Pons (tissue), 1 donor: Measurements from ENCODE around the gene SH3GL3.

ENCODE experiments used
- DNase-seq: peaks from one replicate; pipeline ENCODE4 v3.0.0-alpha.2; 2016; ENCODE audit warnings: low spot score

The SH3GL3 gene

DNA sequence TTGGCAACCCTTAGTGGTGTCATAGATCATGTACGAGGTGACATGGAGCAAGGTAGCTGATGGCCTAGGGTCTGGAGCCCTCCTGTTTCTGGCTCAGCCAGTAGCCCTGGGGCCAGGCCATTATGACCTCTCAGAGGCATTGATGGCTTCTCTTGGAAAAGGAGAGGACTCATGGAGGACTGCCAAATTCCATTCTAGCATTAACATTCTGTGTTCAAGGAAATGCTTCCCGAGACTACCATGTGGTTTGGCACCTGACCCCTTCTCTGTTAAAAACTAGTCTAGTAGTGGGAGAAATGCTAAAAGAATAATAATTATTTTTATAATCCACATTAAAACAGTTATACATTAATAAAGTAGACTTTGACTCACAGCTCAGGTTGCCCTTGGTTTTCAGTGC is 166.6 kb downstream of the SH3GL3 start:
- peak; percentile 11 for DNase-seq

DNA sequence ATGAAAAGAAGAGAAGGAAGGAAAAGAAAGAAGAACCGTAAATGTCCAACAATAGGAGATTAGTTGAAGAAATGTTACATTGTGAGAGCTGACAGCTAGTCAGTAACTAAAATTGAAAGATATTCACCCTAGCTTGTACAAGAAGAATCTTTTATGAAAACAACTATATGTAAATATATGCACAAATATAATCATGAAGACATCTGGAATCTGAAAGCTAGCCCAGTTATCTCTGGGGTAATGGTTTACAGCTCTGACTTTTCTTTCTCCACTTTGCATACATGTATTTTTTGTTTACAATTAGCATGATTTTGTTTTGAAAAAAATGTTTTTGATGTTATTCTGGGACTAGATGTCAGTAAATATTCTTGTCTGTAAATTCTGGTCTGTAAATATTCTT is 169.7 kb downstream of the SH3GL3 start:
- DNase-seq = no peak

DNA sequence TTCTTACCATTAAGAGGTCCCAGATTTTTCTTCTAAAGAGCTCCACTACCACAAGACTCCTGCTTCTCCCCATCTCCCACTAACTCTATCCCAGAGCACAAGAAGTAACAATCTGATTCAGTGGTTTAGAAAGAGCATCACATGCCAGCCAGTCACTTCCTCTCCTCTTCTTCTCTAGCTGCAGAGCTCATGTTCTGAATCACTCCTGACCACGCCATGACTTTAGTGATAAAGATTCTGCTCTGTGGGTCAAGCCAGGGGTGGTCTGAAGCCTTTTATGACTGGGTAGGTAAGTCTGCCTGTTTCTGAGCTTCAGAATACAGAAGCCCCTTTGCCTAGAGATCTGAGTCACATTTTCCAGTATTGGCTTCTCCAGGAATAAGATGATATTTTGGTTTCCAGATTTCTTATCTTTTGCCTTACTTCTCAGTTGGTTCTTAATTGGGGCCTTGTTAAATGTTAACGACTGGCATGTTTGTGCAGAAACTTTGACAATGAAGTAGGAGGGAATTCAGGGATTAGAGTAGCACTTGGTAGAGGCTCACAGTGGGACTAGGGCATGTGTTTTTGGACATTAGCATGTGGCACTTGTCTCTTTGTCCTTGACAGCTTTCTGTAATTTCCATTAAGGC is 179.1 kb downstream of the SH3GL3 start:
- no peak for DNase-seq

DNA sequence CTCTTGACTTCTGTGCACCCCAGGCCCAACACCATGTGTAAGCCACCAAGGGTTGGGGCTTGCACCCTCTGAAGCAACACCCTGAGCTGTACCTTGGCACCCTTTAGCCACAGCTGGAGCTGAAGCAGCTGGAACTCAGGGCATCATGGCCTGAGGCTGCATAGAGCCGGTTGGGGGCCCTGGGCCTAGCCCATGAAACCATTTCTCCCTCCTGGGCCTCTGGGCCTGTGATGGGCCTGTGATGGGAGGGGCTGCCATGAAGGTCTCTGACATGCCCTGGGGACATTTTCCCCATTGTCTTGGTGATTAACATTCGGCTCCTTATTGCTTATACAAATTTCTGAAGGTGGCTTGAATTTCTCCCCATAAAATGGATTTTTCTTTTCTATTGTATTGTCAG is 184.4 kb downstream of the SH3GL3 start:
- DNase-seq = no peak

DNA sequence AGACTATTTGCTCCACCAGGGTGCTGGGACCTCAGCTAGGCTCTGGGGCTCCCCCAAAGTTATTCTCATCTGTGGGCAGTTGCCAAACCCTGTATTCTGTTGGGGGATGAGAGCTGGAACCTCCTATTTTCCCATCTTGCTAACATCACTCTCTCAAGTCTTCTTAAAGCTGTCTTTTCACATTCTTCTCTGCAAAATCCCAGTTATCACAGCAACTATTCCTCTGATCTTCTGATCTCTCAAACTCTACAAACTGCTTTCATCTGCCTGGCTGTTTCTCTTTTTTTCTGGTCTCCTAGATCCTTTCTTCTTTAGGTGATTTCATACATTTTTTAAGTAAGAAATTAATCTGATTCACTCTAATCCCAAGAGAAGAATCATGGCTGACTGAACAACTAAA is 196.1 kb downstream of the SH3GL3 start:
- no peak for DNase-seq

DNA sequence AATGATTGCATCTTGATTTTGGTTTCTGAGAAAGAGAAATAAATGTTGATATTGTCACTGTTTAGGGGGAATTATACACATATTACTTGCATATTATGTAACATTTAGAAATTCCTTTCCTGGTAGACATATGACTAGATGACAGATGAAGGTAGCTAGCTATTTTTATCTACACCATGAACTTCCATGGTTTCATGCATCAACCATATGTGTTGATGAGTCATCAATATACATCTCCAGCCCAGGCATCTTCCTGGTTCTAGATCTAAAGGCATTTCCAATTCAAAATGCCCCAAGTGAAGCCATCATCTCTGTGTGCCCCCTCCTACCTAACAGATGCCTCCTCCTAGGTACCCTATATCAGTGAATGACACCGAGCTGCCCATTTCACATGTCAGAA is 197.3 kb downstream of the SH3GL3 start:
- DNase-seq = no peak

DNA sequence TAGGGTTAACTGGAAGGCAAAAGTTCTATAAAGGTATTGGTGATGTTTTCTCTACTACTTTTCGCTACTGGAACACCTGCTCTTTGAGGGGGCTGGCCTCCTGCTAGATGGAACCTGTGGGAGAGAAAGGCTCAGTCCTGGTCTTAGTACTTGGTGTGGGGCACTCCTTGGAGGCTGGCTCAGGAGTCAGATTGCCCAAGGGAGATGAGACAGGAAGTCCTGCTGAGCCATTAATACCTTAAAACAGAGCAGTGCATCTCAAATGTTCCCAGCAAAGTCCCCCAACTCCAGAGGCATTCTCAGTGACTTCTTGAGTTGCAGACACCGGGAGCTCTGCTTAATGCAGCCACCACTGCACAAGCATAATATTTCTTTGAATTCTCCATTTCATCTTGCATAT is 203.7 kb downstream of the SH3GL3 start:
- DNase-seq = no peak

DNA sequence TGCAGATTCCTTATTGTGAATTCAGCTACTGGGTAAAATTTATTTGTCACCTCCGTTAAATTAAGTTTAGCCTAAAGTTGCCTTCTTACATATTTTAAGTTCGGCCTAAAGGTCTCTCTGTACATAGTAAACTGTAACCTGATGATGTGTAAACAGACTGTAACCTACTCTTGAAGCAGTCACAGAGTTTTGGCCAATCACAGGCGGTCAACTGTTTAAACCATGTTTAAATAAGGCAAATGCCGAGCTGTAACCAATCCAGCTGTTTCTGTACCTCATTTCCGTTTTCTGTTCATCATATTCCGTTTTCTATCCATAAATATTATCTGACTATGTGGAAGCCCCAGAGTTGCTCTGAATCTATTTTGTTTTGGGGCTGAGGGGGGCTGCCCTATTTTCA is 204.4 kb downstream of the SH3GL3 start:
- no peak for DNase-seq

DNA sequence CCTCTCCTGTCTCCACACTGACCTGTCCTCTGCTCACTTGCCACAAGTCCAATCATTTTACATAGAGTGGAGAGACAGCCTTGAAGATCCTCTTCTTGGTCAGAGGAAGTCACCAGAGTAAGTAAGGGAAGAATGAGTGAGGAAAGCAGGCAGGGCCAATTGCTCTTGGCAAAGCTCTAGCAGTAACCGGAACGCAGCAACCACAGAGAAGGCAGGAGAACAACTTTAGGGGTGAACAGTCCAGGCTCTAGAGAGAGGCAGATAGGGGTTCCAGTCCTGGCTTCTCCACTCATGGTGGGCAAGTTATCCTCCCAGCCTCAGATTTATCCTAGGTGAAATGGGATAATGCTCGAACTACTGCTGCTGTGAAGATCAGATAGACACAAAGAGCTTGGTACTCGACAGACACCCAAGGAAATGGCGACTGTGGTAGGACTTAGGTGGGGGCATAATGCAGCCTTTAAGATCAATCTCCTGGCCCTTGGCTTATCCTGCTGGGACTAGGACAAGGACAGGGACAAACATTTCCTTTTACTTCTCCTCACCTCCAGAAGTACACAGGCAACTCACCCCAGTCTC is 205.6 kb downstream of the SH3GL3 start:
- no peak for DNase-seq

DNA sequence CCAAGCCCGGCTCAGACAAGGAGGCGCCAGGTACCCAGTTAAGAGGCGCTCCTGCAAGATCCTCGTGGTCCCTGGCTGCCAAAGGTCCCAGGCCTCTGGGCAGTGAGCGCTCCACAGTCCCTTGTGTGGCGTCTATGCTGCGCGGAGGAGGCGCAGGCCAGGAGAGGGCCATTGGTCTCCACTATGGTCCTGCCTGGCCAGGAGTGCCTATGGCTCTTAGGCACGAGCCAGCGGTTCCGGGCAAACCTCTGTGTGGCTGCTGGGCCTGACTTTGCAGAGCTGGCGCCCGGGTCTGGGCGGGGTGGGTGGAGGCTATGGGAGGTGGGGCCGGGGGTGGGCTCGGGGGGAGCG is 206.1 kb downstream of the SH3GL3 start:
- no peak for DNase-seq

DNA sequence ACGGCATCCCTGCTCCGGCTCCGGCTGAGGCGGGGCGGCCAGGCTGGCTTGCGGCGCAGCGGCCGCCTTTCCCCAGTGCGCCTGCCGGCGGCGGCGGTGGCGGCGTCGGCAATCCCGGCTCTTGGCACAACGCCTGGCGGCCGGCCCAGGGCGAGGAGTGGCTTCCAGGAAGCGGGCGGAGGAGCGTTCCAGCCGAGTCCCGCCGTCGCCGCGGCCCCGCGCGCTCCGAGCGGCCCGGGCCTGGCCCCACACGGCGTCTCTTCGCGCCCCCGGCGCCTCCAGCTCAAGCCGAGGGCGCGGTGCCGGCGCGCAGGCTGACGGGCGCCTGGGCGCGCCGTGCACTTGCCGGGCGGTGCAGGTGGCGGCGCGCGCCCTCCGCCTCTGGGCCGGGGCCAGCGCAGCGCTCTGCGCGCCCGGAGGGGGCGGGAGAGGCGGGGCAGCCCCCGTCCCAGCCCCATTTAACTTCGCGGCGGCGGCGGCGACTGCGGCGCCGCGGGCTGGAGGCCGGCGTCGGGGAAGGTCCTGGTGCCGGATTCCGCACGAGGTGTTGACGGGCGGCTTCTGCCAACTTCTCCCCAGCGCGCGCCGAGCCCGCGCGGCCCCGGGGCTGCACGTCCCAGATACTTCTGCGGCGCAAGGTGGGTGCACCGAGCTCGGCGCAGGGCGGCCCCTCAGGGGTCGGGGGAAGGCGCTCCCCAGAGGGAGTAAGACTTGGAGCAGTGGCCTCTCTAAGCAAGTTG is 206.7 kb downstream of the SH3GL3 start, which contains the start of gene ADAMTSL3:
ADAMTSL3 (plus strand) TSS at position 485 of the 740 bp plus-strand sequence. CDS start 1,639 bp downstream, outside the sequence.
- peak; percentile 30 for DNase-seq

DNA sequence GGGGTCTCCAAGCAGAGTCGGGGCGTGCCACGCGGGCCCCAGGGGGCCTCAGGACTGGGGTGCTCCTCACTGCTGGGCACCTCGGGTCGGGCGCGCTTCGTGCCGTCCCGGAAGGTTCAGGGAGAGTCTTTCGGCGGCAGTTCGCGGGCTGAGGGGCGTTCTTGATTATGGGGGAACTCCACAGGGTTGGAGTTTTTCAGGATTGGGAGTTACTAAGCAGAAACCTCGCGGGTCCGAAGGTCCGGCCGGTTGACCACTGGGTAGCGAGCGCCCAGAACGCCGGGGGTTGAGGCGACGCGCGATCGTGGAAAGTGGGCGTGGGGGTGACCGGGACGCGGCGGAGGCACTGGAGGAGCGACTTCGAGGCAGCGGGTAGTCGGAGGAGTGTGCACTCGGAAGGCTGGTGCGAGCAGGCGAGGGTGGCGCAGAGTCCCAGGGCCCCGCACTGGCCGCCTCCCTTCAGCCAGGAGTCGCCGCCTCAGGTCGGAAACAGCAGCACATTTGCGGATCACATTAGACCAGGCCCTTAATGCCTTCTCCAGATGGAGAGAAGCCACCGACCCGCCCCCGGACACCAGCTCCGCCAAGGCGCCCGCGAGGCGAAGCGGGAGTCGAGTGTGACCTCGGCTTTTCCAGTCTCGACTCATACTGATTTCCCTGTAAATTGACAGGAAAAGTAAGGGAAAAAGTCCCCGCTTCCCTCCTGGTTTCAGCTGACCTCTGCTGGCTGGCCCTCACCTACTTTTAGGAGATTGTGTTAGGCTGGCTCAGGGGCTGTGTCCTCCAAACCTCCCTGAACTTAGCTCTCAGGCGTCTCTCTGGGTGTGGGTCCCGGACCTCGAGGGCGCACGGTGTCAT is 207.5 kb downstream of the SH3GL3 start:
- no peak for DNase-seq

DNA sequence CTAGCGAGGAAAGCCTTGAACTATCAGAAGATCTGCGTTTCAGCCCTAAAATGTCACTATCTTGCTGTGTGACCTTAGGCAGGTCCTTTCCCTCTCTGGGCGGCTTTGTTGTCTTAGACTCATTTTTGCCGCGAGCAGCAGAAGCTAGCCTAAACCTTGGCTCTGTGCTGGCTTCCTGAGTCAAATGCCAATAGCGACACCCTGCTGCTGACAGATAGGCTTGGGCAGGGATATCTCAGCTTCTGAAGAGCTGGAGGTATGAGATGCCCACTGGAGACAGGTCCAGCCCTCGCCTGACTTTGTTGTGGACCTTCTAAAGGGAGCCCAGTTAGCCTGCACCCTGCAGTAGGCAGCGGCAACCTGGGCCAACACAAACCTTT is 208.1 kb downstream of the SH3GL3 start:
- no peak for DNase-seq

DNA sequence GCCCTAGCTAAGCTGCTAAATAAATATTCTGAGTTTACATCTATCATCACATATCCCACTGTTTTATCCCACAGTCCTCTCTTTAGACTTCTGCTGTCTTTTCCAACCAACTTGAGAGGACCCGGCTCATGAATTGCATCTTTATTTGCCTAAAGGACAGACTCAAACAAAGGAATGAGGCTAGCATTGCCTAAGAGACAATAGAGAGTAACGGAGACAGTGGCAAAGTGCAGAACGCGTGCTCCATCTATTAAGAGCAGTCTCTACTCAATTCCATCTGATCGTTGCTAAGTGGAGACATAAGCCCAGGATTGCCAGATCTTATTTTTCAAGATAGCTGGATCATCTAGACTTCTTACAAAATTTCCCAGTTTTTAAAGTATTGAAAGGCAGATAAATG is 209.1 kb downstream of the SH3GL3 start:
- peak; percentile 37 for DNase-seq

DNA sequence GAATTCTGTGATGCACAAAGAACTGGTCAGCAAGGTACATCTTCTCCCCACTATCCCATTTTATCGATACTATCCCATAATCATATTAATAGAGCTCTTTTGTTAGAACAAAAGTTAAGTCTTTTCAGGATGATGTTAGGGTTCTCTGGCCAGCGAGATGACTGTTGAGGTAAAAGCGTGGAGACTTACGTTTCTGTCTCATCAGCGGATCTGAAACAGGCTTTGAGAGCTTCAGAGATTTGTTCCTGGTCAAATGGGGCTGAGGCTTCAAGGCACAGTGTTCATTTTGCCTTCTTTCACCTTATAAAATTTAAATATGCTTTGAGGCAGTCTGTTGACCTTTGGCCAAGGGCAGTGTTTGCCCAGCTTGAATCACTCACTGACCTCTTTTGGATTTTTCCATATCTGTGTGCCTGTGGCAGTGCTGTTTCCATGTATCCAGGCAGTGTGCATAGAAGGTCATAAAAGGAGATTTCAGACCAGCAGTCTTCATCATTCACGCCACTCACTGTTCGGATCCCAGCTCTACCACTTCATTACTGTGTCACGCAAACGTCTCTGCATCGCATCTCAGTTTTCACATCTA is 209.9 kb downstream of the SH3GL3 start:
- DNase-seq = no peak

DNA sequence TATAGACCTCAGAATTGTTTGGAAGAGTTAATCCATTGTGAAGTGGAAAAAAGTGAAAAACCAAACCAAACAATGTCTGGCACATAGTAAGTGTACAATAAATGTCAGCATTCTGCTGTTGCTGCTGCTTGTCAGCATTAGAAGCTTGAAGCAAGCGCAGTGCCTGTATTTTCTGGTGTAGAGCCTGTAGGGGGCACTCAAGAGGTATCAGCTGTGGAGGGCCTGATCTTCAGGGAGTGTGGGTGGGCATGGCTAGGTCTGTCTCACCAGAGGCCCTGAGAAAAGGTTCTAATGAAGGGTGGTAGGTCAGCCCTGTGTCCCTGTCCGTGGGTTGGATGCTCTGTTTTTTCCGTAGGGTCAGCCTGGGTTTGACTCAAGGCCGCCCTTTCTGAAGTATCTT is 210.4 kb downstream of the SH3GL3 start:
- no peak for DNase-seq

DNA sequence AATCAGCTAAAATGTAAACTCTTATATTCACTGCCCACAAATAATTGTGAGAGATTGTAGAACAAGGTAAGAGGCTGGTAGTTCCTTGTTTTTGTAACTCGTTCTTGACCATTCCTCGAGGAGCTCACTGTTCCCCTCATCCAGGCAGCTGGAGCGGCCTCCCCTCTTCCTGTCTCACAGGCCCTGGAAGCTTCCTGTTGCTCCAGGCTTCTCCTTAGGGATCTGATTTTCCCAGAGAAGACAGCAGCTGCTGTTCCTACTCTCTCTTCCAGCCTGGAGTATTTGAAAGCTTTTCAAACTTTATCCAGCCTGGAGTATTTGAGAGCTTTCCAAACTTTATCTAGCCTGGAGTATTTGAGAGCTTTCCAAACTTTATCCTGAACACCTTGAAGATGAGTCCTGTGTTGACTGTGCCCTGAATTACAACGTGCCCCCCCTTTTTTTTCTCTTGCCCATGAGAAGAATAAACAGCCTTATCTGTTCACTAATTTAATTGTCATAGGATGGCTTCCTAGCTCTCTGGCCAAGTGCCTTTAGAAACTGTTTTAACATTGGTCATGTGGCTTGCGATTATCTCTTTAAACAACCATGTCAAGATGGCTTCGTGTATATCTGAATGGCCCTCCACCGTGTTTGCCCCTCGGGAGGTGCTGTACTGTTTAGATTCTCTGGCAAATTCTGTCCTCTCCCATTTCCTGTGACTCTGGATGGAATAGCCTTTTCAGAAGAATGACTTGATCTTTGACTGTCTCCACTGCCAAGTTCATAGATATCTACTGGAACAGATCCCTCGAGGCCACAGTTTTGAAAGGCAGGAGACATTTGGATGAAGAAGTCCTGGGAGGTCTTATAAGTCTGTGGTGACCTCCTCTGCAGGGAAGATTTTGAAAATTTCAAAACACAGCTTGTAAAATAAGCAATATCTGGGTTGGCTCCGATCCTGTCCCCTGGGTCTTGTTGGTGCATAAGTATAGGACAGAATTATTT is 211.6 kb downstream of the SH3GL3 start:
- no peak for DNase-seq

DNA sequence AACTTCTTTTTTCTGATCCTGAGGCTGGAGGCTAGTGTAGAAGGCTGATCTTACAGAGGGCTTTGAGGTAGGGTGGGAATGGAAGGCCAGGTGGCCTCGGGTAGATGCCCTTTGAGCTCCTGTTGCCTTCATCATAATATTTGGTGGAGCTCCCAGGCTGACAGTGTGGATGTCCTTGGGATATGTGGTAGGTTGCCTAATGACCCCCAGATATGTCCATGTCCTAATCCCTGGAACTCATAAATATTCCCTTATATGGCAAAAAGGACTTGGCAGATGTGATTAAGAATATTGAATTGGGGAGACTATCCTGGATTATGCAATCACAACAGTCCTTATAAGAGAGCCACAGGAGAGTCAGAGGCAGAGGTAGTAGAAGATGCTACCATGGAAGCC is 212.3 kb downstream of the SH3GL3 start:
- no peak for DNase-seq

DNA sequence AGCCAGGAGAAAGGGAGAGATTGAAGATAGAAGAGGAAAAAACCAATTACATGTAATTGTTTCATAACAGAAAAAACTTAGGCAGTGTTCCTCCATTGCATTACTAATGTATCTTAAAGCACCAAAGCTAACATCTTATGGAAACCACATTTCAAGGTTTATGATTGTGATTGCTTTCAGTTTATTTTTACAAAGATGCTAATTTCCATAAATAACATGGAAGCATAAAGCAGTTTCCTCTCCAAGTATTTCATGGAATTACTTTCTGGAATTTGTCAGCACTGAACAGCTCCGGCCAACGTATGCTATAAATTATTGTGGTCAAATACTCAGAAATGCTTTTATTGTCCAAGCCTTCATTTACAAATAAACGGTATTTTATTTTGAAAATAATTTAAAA is 218.3 kb downstream of the SH3GL3 start:
- no peak for DNase-seq
